ENCODE data around the gene TEKT5.
"Not testable (repeated sequence)": the region's sequence is repeated elsewhere in the genome, so short reads cannot be mapped to it uniquely, and the experiment has no call there.

Gene TEKT5

DNA sequence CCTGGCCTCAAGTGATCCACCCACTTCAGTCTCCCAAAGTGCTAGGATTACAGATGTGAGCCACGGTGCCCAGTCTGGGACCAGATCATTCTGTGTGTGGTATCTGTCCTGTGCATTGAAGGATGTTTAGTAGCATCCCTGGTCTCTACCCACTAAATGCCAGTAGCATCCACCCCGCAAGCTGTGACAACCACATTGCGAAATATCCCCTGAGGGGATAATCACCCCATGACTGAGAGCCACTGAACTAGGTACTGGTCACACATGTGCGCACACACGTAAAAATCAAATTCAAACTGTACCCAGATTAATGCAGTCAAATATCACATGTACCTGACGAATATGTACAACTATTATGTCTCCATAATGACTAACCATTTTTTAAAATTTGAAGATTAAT lies 35.8 kb downstream of the TEKT5 start:
- no peak for DNase-seq (ENCODE audit: low spot score)

DNA sequence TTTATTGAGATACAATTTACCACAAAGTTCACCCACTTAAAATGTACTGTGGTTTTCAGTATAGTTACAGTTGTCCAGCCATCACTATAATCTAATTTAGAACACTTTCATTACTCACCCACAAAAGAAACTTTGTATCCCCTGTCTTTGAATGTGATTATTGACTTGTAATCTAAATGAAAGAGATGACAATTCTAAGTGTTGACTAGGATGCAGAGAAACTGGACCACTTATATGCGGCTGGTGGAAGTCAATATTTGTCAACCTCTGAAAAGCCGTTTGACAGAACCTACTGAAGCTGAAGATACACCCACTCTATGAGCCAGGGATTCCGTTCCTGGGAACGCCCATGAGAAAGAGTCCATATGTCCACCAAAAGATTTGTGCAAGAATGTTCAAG lies 36.8 kb downstream of the TEKT5 start:
- DNase-seq (ENCODE audit: low spot score) = no peak

DNA sequence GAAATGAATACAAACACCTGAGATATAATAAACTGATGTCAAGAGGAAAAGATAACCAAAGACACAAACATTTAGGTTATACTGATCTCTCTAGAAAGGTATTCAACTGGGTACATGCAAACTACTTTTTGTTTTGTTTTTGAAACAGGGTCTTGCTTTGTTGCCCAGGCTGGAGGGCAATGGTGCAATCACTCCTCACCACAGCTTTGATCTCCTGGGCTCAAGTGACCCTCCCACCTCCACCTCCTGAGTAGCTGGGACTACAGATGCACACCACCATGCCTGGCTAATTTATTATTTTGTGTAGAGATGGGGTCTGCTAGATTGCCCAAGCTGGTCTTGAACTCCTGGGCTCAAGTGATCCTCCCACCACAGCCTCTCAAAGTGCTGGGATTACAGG lies 38.1 kb downstream of the TEKT5 start:
- DNase-seq (ENCODE audit: low spot score) = no peak

DNA sequence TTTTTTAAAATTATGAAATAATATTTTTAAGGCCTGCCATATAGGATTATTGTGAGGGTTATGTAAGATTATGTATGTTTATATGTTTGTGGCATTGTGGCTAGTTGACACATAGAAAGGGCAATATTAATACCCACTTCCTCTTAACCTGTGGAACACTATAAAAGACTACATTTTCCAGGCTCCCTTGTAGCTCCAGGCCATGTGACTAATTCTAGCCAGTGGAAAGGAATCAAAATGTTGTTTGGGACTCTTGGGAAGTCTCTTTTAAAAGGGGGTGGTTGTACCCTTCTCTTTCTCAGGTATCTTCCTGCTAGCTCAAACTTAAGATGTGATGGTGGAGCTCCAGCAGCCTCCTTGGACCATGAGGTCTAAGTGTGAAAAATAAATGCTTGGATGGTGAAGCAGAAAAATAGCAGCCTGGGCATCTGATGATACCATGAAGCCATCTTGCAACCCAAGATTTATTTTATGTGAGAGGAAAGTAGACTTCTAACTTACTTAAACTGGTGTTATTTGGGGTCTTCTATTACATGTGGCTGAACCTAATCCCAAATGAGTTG lies 39.2 kb downstream of the TEKT5 start:
- no peak for DNase-seq (ENCODE audit: low spot score)

DNA sequence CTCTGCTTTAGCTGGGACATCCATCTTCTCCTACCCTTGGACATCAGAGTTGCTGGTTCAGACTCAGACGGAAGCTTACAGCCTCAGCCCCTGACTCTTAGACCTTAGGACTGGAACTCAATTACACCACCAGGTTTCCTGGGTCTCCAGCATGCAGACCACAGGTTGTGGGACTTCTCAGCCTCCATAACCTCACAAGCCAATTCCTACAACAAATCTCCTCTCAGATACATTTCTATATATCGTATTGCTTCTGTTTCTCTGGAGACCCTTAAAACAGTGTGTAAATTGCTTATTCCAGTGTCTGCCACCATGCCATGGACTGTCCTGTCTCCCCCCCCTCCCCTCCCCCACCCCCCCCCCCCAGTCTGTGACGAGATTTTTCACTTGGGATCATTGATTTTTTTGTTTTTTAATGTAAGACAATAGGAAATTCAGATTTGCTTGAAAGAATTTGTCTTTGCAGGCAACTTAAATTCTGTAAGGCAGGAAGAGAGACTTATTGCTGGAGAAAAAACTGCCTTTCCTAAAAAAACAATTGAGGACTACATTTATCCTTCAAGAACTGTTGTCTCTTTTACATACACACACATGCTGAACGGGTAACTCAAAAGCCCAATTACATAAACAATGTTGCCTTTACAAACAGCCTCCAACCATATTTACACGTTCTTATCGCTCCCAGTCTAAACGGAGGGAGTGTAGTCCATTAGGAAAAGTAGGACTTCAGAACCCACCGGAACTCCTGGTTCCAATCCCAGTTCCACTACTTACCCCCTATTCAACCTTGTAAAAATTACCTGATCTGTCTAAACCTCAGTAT lies 39.9 kb downstream of the TEKT5 start:
- DNase-seq (ENCODE audit: low spot score) = no peak

DNA sequence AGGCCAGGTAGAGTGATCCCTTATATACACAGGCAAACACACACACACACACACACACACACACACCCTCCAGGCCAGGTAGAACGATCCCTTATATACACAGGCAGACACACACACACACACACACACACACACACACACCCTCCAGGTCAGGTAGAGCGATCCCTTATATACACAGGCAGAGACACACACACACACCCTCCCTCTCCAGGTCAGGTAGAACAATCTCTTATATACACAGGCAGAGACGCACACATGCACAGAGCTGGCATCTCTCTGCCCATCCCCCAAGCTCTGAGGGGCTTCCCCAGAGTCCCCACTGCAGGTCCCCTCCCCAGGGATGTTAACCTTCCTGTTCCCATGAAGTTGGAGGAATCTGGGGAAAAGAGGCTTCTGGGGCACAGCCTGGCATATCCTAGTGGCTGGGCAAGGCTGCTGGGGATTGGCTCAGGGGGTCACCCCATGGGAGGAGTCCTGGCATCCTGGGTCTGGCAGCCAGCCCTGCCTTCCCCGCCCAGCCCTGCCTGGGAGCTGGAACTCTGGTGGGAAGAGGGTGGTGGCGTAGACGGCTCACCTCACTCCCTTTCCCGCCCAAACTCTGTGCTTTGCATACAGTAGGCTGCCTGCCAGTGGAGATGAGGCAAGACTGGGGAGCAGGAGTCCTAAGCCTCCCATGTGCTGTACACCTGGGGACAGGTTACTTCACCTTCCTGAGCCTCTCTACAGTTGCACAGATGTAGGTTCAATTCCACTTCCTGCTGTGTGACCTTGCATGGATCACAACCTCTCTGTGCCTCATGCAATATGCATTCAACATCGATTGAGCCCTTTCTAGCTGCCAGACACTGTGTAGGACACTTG lies 41.8 kb downstream of the TEKT5 start:
- peak; percentile 21 for DNase-seq (ENCODE audit: low spot score)

DNA sequence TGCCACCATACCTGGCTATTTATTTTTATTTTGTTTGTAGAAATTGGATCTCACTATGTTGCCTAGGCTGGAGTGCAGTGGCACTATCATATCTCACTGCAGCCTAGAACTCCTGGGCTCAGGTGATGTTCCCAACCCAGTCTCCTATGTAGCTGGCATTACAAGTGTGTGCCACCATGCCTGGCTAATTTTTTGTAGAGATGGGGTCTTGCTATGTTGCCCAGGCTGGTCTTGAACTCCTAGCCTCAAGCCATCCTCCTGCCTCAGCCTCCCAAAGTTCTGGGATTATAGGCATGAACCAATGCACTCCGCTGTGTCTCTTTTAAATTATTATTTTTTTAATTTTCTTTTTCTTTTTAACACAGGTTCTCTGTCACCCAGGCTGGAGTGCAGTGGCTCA lies 45.6 kb downstream of the TEKT5 start:
- DNase-seq (ENCODE audit: low spot score) = not testable (repeated sequence)

DNA sequence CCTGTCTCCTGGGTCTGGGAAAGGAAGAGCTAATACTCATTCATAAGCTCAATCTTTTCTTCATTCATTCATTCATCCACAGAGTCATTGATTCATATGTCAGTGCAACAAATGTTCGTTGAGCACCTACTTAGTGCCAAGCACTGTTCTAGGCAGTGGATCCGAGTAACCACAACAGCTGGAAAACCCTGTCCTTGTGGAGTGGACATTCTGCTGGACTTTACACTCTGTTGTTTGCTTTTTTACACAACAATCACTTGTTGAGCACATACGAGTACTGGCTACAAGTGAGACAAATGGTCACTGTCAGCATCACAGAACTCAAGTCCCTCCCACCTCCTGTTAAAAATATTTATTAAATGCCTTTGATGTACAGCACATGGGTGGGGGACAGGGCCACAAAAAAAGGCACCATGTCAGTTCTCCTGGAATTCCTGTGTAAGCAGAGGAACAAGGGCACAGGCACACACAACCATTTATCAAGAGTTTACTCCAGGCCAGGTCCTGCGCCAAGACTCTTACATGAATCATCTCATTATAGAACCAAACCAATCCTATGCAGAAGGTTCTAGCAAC lies 46.9 kb downstream of the TEKT5 start:
- no peak for DNase-seq (ENCODE audit: low spot score)

DNA sequence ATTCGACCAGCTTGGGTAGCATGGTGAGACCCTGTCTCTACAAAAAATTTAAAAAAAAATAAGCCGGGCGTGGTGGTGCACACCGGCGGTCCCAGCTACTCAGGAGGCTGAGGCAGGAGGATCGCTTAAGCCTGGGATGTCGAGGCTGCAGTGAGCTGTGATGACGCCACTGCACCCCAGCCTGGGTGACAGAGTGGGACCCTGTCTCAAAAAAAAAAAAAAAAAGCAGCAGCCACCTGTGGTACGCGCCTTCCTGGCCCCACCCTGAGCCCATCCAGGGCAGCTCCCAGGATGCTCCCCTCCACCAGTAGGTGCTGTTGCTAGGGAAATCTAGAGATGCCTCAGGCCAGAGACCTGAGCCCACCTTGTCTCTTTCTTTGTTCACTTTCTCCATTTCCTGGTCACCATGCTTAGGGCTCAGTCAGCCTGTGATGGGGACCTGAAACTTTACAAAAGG lies 47.4 kb downstream of the TEKT5 start:
- no peak for DNase-seq (ENCODE audit: low spot score)

DNA sequence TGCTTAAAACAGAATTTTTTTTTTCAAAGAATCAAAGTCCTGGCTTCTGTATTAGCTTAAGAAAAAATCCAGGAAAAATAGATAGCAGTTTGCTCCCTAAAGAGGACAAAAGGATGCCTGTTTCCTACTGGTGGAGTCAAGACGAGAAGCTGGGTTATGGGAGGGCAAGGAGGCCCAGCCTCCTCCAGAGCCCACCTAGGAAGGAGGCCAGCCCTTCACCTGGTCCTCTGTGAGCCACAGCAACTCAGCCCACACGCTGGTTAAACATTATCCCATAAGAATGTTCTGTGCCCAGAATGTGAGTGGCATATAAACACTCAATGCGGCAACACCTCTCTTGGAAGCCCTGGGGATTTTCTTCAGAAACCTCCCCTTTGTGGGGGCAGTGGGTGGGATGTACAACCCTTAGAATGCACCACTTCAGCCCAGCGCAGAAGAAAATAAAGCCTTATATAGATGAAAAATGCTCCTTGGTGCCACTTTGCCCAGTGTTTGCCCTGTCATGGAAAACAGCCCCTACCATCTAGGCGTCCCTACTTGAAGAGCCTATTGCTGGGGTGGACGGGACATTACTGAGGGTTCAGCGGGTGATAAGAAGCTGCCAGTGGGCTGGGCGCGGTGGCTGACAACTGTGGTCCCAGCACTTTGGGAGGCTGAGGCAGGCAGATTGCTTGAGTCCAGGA lies 48.0 kb downstream of the TEKT5 start:
- no peak for DNase-seq (ENCODE audit: low spot score)

DNA sequence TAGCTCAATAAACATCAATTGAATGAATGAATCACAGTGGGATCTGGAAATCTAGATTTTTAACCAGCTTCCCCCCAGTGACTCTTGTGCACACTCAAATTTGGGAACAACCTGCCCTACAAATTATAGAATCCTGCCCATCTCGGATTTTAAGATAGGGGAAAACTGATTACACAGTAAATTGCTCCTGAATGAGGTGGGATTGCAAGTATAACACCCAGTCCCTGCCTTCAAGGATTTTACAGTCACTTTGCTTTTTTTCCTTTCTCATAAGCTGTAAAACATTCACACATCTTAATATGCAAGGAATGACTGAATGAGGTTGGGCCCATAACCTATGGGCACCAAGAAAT lies 48.5 kb downstream of the TEKT5 start:
- no peak for DNase-seq (ENCODE audit: low spot score)

DNA sequence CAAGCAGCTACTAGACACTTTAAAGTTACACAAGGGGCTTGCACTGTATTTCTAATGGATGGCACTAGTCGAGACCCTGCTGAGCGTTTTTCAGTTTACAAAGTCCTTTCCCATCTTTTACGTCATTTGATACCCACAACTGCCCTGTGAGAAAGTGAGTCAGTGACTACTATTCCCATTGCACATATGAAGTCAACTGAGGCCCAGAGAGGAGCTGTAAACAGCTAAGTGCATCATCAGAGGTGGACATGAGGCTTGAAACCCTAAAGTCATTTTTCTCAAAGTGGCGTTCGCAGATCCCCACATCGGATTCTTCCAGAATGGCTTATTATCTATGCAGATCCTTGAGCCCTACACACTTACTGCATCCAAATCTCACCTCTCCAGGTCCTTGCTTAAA lies 50.6 kb downstream of the TEKT5 start:
- DNase-seq (ENCODE audit: low spot score) = no peak

DNA sequence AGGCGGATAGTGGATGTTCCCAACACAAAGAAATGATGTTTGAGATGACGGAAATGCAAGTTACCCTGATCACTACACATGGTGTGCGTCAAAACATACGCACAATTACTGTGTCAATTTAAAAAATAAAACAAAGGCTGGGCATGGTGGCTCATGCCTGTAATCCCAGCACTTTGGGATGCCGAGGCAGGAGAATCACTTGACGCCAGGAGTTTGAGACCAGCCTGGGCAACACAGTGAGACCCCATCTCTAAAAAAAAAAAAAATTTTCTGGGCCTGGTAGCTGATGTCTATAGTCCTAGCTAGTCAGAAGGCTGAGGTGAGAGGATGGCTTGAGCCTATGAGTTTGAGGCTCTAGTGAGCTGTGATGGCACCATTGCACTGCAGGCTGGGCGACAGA lies 51.8 kb downstream of the TEKT5 start:
- no peak for DNase-seq (ENCODE audit: low spot score)

DNA sequence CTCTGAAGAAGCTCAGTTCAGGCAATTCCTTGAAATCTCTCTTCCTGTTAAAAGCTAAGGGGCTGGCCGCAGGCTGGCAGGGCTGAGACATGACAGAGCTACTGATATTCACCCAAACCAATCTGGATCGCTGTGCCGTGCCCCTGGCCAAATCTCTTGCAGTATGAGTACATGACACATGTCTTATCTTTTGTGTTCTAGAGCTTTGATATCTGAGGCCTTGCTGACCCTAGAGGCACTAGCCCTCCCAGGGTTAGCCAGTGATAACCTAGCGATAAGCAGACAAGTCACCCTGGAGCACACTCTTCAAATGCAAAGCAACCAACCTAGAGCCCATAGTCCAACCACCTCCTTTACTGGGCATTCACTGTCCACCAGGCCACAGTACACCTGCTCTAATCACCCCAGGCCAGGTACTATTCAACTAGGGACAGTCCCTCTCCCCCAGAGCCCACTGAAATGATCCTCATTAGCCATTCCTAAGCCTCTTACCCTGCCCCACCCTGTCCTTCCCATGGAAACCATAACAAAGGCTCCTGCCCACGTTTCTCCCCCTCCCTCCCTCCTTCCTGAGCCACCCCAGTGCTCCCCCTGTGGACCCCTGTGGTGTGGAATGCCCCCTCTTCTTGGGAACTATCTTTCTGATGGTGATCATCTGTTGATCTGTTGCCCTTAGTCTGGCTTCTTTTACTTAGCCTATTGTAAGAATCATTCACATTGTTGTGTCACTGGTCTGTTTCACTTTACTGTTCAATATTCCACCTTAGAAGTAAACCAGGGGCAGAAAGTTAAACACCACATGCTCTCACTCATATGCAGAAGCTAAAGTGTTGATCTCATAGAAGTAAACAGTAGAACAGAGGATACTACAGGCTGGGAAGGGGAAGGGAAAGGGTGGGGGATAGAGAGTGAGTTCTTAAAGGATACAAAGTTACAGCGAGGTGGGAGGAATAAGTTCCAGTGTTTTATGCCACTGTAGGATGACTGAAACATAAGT lies 52.5 kb downstream of the TEKT5 start:
- DNase-seq (ENCODE audit: low spot score) = no peak

DNA sequence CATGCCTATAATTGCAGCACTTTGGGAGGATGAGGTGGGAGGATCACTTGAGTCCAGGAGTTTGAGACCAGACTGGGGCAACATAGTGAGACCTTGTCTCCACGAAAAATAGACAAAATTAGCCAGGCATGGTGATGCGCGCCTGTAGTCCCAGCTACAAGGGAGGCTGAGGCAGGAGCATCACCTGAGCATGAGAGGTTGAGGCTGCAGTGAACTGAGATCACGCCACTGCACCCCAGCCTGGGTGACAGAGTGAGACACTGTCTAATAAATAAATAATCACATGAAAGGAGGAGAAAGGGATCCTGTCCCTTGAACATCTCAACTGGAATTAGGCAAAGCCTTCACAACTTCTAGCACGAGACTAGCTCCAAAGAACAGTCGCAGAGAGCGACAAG lies 53.2 kb downstream of the TEKT5 start:
- no peak for DNase-seq (ENCODE audit: low spot score)

DNA sequence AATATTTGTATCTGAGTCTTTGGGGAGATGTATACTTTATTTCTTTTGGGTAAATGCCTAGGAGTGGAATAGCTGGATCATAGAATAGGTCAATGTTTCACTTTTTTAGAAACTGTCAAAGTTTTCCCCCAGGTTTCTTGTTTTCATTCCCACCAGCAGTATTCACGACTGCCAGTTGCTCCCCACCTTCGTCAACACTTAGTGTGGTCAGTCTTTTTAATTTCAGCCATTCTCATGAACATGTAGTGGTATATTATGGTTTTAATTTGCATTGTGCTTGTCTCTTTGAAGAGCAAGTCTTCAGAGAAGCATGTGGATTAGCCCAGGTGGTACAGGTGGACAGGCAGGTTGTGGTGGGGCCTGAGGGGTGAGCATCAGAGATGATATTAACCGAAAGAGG lies 53.8 kb downstream of the TEKT5 start:
- DNase-seq (ENCODE audit: low spot score) = no peak

DNA sequence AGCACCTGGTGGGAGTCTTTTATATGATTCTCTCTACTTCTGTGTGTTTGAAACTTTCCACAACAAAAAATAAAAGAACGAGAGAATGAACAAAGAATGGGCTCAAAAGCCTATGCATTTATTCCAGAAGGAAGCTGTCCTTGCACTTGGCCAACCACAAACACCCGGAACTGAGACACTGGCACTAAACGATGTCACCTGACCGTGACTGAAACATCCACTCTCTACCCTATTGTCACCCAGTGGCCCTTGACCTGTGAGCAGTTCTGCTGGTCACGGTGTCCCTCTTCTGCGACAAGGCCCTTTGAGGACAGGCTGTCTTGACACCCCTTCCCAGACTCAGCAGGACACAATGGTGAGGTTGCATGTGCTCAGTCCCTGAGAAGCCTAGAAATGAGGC lies 56.6 kb downstream of the TEKT5 start:
- no peak for DNase-seq (ENCODE audit: low spot score)

DNA sequence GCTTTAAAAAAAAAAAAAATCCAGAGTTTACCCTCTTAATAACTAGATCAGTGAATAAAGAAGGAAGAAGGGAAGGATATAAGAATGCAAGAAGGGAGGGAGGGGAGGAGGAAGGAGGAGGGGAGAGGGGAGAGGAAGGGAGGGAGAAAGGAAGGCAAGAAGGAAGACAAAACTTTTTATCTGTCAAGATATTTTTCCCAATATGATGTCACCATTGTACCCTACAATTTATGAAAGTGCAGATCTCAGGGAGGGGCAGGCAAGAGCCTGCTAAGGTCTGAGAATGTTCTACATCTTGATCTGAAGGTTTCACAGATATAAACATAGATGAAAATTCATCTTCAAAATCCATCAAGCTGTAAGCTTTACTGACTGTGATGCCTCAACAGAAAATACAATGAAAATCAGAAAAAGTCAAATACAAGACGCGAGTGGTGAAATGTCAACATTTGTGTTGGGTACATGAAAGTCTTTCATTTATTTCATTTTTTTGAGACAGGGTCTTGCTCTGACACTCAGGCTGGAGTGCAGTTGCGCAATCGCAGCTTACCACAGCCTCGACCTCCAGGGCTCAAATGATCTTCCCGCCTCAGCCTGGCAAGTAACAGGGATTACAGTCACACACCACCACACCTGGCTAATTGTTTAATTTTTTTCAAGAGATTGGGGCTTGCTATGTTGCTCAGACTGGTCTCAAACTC lies 57.2 kb downstream of the TEKT5 start:
- no peak for DNase-seq (ENCODE audit: low spot score)

DNA sequence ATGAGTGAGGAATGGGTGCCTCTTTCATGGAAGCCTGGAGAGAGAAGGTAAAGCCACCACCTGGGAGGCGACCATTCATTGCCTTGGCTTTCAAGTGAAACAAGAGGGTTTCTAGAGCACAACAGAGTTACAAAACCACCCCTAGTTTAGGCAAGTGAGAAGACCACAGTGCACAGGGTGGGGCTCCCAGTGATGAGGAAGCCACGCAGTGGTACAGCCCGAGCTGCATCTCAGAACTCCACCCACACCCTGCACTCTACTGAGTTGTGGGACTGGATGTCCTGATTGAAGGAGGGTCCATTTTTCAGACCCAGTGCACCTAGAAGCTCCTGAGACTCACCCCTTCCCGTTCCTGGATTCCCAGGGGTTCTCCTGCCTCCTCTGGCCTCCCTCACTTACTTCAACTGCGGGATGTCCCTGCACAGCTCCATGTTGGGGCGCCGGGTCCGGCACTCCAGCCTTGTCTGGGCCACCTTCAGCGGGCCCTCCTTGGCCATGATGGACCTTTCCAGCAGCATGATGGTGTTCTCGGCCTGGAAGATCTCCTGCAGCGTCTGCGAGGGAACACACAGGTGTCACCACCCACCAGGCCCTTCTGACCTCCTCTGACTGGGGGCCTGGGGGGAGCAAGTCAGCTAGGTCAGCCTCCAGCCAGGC lies 59.2 kb downstream of the TEKT5 start:
- DNase-seq (ENCODE audit: low spot score) = no peak

DNA sequence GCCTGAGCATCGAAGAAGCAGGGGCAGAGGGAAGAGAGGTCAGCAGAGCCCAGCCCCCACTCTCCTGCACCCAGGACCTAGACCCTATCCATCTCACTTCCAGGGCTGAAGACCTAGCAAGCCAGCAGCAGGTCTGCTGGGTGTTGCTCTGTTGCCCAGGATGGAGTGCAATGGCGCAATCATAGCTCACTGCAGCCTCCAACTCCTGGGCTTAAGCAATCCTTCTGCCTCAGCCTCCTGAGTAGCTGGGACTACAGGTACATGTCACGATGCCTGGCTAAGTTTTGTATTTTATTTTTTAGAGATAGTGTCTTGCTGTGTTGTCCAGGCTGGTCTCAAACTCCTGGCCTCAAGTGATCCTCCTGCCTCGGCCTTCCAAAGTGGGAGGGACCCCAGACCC lies 61.3 kb downstream of the TEKT5 start:
- DNase-seq (ENCODE audit: low spot score) = not testable (repeated sequence)

All from AG08396 (cell line).